ENCODE results near the gene USP50. TPM values are rescaled to one million over a fixed set of nuclear protein-coding genes. Genes with fewer than 3 reads are reported as not detected.
"Not testable (repeated sequence)": the region's sequence is repeated elsewhere in the genome, so short reads cannot be mapped to it uniquely, and the experiment has no call there.

USP50 gene
- polyA plus RNA-seq, 1 experiment: not detected

GRCh38 chr15:50496692-50497091 lies 49.8 kb downstream of the USP50 start:
- Histone ChIP-seq H3K27me3 (ENCODE audit: control insufficient read depth, insufficient read depth, low read length) (no peaks in the 10 kb centered on the region), H3K4me3 (ENCODE audit: low read depth, low read length) (no peak overlapping the region), H3K36me3 (ENCODE audit: control insufficient read depth, insufficient read depth, low read length) (peaks cover 7% of the 10 kb centered on the region)
- DNase-seq (ENCODE audit: low read depth): no peak
- ChIA-PET CTCF (no interaction called here), POLR2A (no interaction called here)
- no peak for TF ChIP-seq CTCF (IDR thresholded peaks at IDR 0.05; ENCODE audit: insufficient read depth, low read depth, low read length)

GRCh38 chr15:50494547-50494946 lies 51.9 kb downstream of the USP50 start:
- CTCF ChIA-PET; H3K27me3 ChIP-seq (ENCODE audit: control insufficient read depth, insufficient read depth, low read length); POLR2A ChIA-PET; H3K4me3 ChIP-seq (ENCODE audit: low read depth, low read length); DNase-seq (ENCODE audit: low read depth); H3K36me3 ChIP-seq (ENCODE audit: control insufficient read depth, insufficient read depth, low read length): not testable (repeated sequence)

GRCh38 chr15:50493625-50494024 lies 52.8 kb downstream of the USP50 start:
- ChIA-PET CTCF (no interaction called here), POLR2A (no interaction called here)
- no peak overlapping the region for H3K4me3 ChIP-seq (ENCODE audit: low read depth, low read length)
- peaks cover 8% of the 10 kb centered on the region for H3K36me3 ChIP-seq (ENCODE audit: control insufficient read depth, insufficient read depth, low read length)
- H3K27me3 ChIP-seq (ENCODE audit: control insufficient read depth, insufficient read depth, low read length): no peaks in the 10 kb centered on the region
- TF ChIP-seq CTCF (IDR thresholded peaks at IDR 0.05; ENCODE audit: insufficient read depth, low read depth, low read length): no peak
- no peak for DNase-seq (ENCODE audit: low read depth)

GRCh38 chr15:50487287-50487686 lies 59.2 kb downstream of the USP50 start:
- peaks cover 2% of the 10 kb centered on the region; the same call in 1 of the 2 replicates for H3K36me3 ChIP-seq (ENCODE audit: control insufficient read depth, insufficient read depth, low read length)
- no peak for TF ChIP-seq CTCF (IDR thresholded peaks at IDR 0.05; ENCODE audit: insufficient read depth, low read depth, low read length)
- DNase-seq (ENCODE audit: low read depth): no peak
- H3K4me3 ChIP-seq (ENCODE audit: low read depth, low read length): no peak overlapping the region
- CTCF ChIA-PET: no interaction called here
- POLR2A ChIA-PET: no interaction called here
- no peaks in the 10 kb centered on the region for H3K27me3 ChIP-seq (ENCODE audit: control insufficient read depth, insufficient read depth, low read length)

GRCh38 chr15:50485389-50485788 lies 61.1 kb downstream of the USP50 start:
- H3K36me3 ChIP-seq (ENCODE audit: control insufficient read depth, insufficient read depth, low read length): no peaks in the 10 kb centered on the region; the same call in 1 of the 2 replicates
- H3K27me3 ChIP-seq (ENCODE audit: control insufficient read depth, insufficient read depth, low read length): no peaks in the 10 kb centered on the region
- no peak for DNase-seq (ENCODE audit: low read depth)
- H3K4me3 ChIP-seq (ENCODE audit: low read depth, low read length): no peak overlapping the region
- no peak for TF ChIP-seq CTCF (IDR thresholded peaks at IDR 0.05; ENCODE audit: insufficient read depth, low read depth, low read length)
- ChIA-PET CTCF (interaction anchor here (0.6 to 1.7 kb wide), 2 partner anchors 21 to 376 kb away, joined by 3 to 4 read pairs; no protein-coding TSS in a partner anchor), POLR2A (no interaction called here)

GRCh38 chr15:50484781-50485180 lies 61.7 kb downstream of the USP50 start:
- Histone ChIP-seq H3K36me3 (ENCODE audit: control insufficient read depth, insufficient read depth, low read length) (no peaks in the 10 kb centered on the region; the same call in 1 of the 2 replicates), H3K27me3 (ENCODE audit: control insufficient read depth, insufficient read depth, low read length) (no peaks in the 10 kb centered on the region), H3K4me3 (ENCODE audit: low read depth, low read length) (no peak overlapping the region)
- ChIA-PET CTCF (interaction anchor here (0.6 to 1.7 kb wide), 2 partner anchors 20 to 377 kb away, joined by 3 to 4 read pairs; no protein-coding TSS in a partner anchor), POLR2A (no interaction called here)
- DNase-seq (ENCODE audit: low read depth): no peak
- TF ChIP-seq CTCF (IDR thresholded peaks at IDR 0.05; ENCODE audit: insufficient read depth, low read depth, low read length): no peak
